ENCODE results near the gene WWOX. TPM values are rescaled to one million over a fixed set of nuclear protein-coding genes. Genes with fewer than 3 reads are reported as not detected.

WWOX gene
- total and polyA plus RNA-seq, 4 experiments from 2014 or later = 10.4 to 23.1 (median 17.5) TPM

DNA sequence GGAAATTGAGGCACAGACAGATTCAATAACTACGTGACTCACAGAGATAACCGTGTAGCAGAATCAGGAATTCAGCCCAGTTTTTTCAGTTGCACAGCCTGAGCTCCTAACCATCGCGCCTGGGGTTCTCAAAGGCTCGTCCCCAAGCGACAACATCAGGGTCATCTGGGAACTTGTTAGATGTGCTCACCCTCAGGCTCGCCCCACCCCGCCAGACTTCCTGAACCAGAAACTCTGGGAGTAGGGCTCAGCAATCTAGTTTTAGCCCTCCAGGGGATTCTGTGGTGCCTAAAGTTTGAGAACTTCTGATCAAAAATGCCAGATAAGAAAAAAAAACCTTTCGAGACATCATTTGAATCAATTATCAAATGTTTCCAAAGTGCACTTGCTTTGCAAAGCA, 559.8 kb downstream of the WWOX start:
- Mint-ChIP-seq H3K36me3 (no peaks in the 10 kb centered on the region), H3K4me3 (no peak overlapping the region), H3K27ac (no peak overlapping the region), H3K4me1 (no peaks in the 10 kb centered on the region), H3K27me3 (peaks cover 0 to 2% of the 10 kb centered on the region in 2 donors), H3K9me3 (no peaks in the 10 kb centered on the region)
- intact Hi-C loops (cut with micrococcal nuclease) = no loop called here
- Histone ChIP-seq H3K4me3 (ENCODE audit: low read length in 2 of 2) (no peak overlapping the region), H3K9me3 (ENCODE audit: control insufficient read depth in 1 of 2, low read length in 2 of 2) (no peaks in the 10 kb centered on the region), H3K36me3 (ENCODE audit: insufficient read depth, low read length) (no peaks in the 10 kb centered on the region), H3K4me1 (ENCODE audit: insufficient read depth, low read length) (no peaks in the 10 kb centered on the region), H3K27ac (ENCODE audit: low read depth, low read length) (no peak overlapping the region), H3K27me3 (ENCODE audit: insufficient read depth, low read length) (no peaks in the 10 kb centered on the region)
- DNase-seq = no peak
- ChIA-PET POLR2A (ENCODE audit: partially characterized antibody) (no interaction called here), CTCF (ENCODE audit: partially characterized antibody) (no interaction called here)

DNA sequence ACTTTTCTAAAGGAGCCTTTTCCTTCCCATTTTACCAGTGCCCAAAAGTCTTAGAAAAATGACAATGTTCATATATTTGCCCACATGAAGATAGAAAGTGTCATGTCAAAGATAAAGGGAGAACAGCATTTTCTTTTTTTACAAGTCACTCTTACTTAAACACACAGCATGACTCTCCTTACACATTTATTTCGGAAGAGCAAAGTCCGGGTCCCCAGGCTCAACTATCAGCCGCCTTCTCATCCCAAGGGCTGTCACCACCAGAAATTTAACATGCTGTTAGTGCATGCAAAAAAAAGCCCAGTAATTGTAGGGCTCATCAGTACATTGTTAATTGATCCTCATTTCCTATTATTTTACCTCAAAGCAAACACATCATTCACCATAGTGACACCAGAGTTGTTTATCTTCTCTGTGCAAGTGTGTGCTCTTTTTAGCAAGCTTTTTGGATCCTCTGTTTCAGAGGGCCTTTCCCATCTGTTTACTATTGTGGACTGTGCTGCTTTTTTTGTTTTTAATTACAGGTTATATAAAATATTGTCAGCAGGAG, 560.3 kb downstream of the WWOX start:
- H3K4me1 ChIP-seq (ENCODE audit: insufficient read depth, low read length) = no peaks in the 10 kb centered on the region
- DNase-seq = no peak
- no peak overlapping the region for H3K27ac ChIP-seq (ENCODE audit: low read depth, low read length)
- ChIA-PET CTCF (ENCODE audit: partially characterized antibody) (no interaction called here), POLR2A (ENCODE audit: partially characterized antibody) (no interaction called here)
- H3K4me3 ChIP-seq (ENCODE audit: low read length in 2 of 2) = no peak overlapping the region
- intact Hi-C loops (cut with micrococcal nuclease) = no loop called here
- H3K36me3 ChIP-seq (ENCODE audit: insufficient read depth, low read length) = no peaks in the 10 kb centered on the region
- H3K9me3 Mint-ChIP-seq = no peaks in the 10 kb centered on the region
- H3K4me1 Mint-ChIP-seq = no peaks in the 10 kb centered on the region
- H3K9me3 ChIP-seq (ENCODE audit: control insufficient read depth in 1 of 2, low read length in 2 of 2) = no peaks in the 10 kb centered on the region
- H3K27me3 ChIP-seq (ENCODE audit: insufficient read depth, low read length) = no peaks in the 10 kb centered on the region
- H3K36me3 Mint-ChIP-seq = no peaks in the 10 kb centered on the region
- H3K4me3 Mint-ChIP-seq = no peak overlapping the region
- peaks cover 0 to 2% of the 10 kb centered on the region in 2 donors for H3K27me3 Mint-ChIP-seq
- H3K27ac Mint-ChIP-seq = no peak overlapping the region

DNA sequence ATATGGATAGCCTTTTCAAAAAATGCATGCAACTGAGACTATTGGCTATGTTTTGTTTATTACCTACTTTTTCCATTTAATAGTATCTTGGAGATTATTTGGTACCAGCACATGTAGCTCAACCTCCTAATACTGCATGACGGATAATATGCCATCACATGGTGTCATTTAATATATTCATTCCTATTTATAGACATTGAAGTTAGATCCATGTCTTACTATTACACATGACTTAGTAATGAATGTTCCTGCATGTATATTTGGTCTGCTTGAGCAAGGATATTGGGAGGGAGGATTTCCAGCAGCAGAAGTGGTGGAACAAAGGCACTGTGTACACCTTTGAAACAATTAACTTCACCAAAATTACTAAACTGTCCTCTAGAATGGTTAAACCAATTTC, 561.3 kb downstream of the WWOX start:
- H3K4me1 Mint-ChIP-seq = no peaks in the 10 kb centered on the region
- intact Hi-C loops (cut with micrococcal nuclease) = no loop called here
- Histone ChIP-seq H3K27ac (ENCODE audit: low read depth, low read length) (no peak overlapping the region), H3K27me3 (ENCODE audit: insufficient read depth, low read length) (no peaks in the 10 kb centered on the region), H3K4me1 (ENCODE audit: insufficient read depth, low read length) (no peaks in the 10 kb centered on the region), H3K9me3 (ENCODE audit: control insufficient read depth in 1 of 2, low read length in 2 of 2) (no peaks in the 10 kb centered on the region), H3K4me3 (ENCODE audit: low read length in 2 of 2) (no peak overlapping the region), H3K36me3 (ENCODE audit: insufficient read depth, low read length) (no peaks in the 10 kb centered on the region)
- H3K27ac Mint-ChIP-seq = no peak overlapping the region
- H3K27me3 Mint-ChIP-seq = peaks cover 0 to 2% of the 10 kb centered on the region in 2 donors
- POLR2A ChIA-PET (ENCODE audit: partially characterized antibody) = no interaction called here
- no peaks in the 10 kb centered on the region for H3K9me3 Mint-ChIP-seq
- H3K4me3 Mint-ChIP-seq = no peak overlapping the region
- no peaks in the 10 kb centered on the region for H3K36me3 Mint-ChIP-seq
- CTCF ChIA-PET (ENCODE audit: partially characterized antibody) = no interaction called here
- no peak for DNase-seq

DNA sequence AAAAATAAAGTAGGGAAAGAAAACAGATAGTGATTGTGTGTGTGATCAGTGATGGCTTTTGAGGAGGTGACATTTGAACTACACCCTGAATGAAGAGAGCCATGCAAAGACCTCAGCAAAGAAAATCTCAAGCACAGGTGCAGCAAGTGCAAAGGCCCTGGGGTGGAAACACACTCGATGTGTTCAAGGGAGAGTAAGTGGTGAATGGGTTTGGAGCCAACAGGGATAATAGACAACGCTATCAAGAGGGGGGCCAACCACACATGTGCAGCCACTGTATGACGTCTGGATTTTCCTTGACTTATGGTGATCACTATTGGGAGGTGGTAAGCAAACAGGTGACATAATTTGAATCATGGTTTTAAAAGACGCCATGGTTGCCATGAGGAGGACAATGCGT, 564.2 kb downstream of the WWOX start:
- Mint-ChIP-seq H3K27me3 (peaks cover 0 to 2% of the 10 kb centered on the region in 2 donors), H3K27ac (no peak overlapping the region)
- intact Hi-C loops (cut with micrococcal nuclease) = no loop called here

DNA sequence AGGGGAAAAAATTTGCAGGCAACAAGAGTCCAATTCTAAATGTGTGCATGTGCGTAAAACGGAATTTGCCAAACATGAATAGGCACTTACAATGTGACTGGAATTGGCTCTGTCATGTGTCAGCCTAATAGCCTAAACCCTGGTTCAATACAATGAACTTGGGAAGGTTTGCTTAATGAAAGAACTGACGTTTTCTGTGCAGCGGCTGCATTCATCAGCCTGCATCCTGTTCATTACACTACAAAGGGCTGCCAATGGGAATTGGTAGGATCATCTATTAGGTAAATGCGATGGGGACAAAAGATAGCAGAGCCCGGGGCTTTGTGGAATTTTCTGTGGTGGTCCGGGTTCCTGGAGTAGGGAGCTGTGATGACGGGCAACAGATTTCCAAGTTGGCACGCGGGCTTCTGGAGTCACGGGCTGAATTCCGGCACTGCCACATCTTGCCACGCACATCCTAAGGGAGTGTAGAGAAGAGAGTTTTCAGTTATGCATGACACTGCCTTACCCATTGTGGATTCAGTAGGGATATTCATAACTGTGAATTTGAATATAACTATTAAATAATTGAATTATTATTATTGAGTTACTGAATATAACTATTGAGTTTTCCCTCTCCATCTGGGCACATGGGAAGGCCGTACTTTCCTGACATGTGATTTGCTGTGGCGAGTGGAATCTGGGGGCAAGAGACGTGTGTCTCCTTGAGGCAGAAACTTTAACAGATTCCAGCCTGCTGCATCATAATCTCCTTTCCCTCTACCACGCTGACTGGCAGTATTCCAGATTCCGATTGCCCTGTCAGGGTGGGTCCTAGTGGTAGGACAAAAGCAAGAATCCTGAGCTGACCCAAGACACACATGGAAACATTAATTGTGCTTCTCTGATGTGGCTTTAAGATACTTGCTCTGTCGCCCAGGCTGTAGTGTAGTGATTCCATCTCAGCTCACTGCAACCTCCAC, 565.6 kb downstream of the WWOX start:
- Mint-ChIP-seq H3K36me3 (no peaks in the 10 kb centered on the region), H3K4me1 (no peaks in the 10 kb centered on the region), H3K27ac (no peak overlapping the region), H3K4me3 (no peak overlapping the region), H3K27me3 (peaks cover 0 to 2% of the 10 kb centered on the region in 2 donors), H3K9me3 (no peaks in the 10 kb centered on the region)
- Histone ChIP-seq H3K27me3 (ENCODE audit: insufficient read depth, low read length) (no peaks in the 10 kb centered on the region), H3K4me3 (ENCODE audit: low read length in 2 of 2) (no peak overlapping the region), H3K4me1 (ENCODE audit: insufficient read depth, low read length) (no peaks in the 10 kb centered on the region), H3K9me3 (ENCODE audit: control insufficient read depth in 1 of 2, low read length in 2 of 2) (no peaks in the 10 kb centered on the region), H3K27ac (ENCODE audit: low read depth, low read length) (no peak overlapping the region), H3K36me3 (ENCODE audit: insufficient read depth, low read length) (no peaks in the 10 kb centered on the region)
- POLR2A ChIA-PET (ENCODE audit: partially characterized antibody) = no interaction called here
- DNase-seq = no peak
- CTCF ChIA-PET (ENCODE audit: partially characterized antibody) = no interaction called here
- intact Hi-C loops (cut with micrococcal nuclease) = no loop called here

More for the DNA sequence above, 564.2 kb downstream of the WWOX start:
- Mint-ChIP-seq H3K4me1 (no peaks in the 10 kb centered on the region), H3K36me3 (no peaks in the 10 kb centered on the region), H3K4me3 (no peak overlapping the region), H3K9me3 (no peaks in the 10 kb centered on the region)
- Histone ChIP-seq H3K4me1 (ENCODE audit: insufficient read depth, low read length) (no peaks in the 10 kb centered on the region), H3K27me3 (ENCODE audit: insufficient read depth, low read length) (no peaks in the 10 kb centered on the region), H3K36me3 (ENCODE audit: insufficient read depth, low read length) (no peaks in the 10 kb centered on the region), H3K9me3 (ENCODE audit: control insufficient read depth in 1 of 2, low read length in 2 of 2) (no peaks in the 10 kb centered on the region), H3K27ac (ENCODE audit: low read depth, low read length) (no peak overlapping the region), H3K4me3 (ENCODE audit: low read length in 2 of 2) (no peak overlapping the region)
- DNase-seq = no peak
- ChIA-PET POLR2A (ENCODE audit: partially characterized antibody) (no interaction called here), CTCF (ENCODE audit: partially characterized antibody) (no interaction called here)

DNA sequence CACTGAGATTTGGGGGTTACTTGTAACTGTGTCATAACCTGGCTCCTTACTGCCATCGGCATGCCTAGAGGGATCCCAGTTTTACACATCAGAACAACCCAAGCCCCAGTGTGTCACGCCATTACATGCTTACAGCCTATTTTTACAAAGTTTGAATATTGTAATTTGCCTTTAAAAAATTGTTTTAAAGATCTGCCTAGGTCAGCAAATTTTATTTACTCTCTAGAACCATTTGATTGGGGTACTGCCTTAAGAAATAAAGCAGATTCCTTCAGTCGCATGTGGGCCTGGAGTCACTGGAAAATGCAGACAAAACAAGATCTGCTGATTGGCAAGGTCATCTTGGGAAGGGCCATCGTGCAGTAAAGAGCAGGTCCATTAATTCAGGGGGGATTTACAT, 566.9 kb downstream of the WWOX start:
- Mint-ChIP-seq H3K36me3 (no peaks in the 10 kb centered on the region), H3K4me1 (no peaks in the 10 kb centered on the region), H3K27me3 (peaks cover 0 to 2% of the 10 kb centered on the region in 2 donors), H3K9me3 (no peaks in the 10 kb centered on the region), H3K4me3 (no peak overlapping the region), H3K27ac (no peak overlapping the region)
- intact Hi-C loops (cut with micrococcal nuclease) = no loop called here
- no peaks in the 10 kb centered on the region for H3K4me1 ChIP-seq (ENCODE audit: insufficient read depth, low read length)
- POLR2A ChIA-PET (ENCODE audit: partially characterized antibody) = no interaction called here
- H3K27ac ChIP-seq (ENCODE audit: low read depth, low read length) = no peak overlapping the region
- H3K9me3 ChIP-seq (ENCODE audit: control insufficient read depth in 1 of 2, low read length in 2 of 2) = no peaks in the 10 kb centered on the region
- H3K4me3 ChIP-seq (ENCODE audit: low read length in 2 of 2) = no peak overlapping the region
- no peak for DNase-seq
- no peaks in the 10 kb centered on the region for H3K36me3 ChIP-seq (ENCODE audit: insufficient read depth, low read length)
- H3K27me3 ChIP-seq (ENCODE audit: insufficient read depth, low read length) = no peaks in the 10 kb centered on the region
- CTCF ChIA-PET (ENCODE audit: partially characterized antibody) = no interaction called here

DNA sequence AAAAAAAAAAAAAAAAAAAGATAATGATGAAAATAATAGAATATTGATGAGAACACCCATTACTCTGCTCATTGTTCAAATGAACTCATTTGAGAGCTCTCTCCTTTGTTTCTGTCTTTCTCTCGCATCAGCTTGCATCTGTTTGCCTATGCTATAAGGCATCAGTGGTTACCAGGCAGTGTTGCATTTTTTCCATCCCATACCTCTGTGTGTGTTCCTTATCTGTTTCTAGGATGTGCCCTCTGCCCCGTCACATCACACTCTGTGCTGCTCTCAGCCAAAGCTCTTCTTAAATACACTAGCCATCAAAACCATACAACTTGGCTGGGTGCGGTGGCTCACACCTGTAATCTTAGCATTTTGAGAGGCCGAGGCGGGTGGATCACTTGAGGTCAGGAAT, 568.2 kb downstream of the WWOX start:
- Histone ChIP-seq H3K36me3 (ENCODE audit: insufficient read depth, low read length) (no peaks in the 10 kb centered on the region), H3K4me1 (ENCODE audit: insufficient read depth, low read length) (no peaks in the 10 kb centered on the region), H3K27me3 (ENCODE audit: insufficient read depth, low read length) (no peaks in the 10 kb centered on the region), H3K4me3 (ENCODE audit: low read length in 2 of 2) (no peak overlapping the region), H3K9me3 (ENCODE audit: control insufficient read depth in 1 of 2, low read length in 2 of 2) (no peaks in the 10 kb centered on the region), H3K27ac (ENCODE audit: low read depth, low read length) (no peak overlapping the region)
- DNase-seq = no peak
- H3K27me3 Mint-ChIP-seq = peaks cover 0 to 2% of the 10 kb centered on the region in 2 donors
- no peak overlapping the region for H3K27ac Mint-ChIP-seq
- intact Hi-C loops (cut with micrococcal nuclease) = no loop called here
- no peaks in the 10 kb centered on the region for H3K4me1 Mint-ChIP-seq
- no peak overlapping the region for H3K4me3 Mint-ChIP-seq
- ChIA-PET CTCF (ENCODE audit: partially characterized antibody) (interaction anchor here (0.7 kb wide), 1 partner anchor 446 kb away, joined by 3 read pairs; no protein-coding TSS in a partner anchor), POLR2A (ENCODE audit: partially characterized antibody) (no interaction called here)
- H3K9me3 Mint-ChIP-seq = no peaks in the 10 kb centered on the region
- no peaks in the 10 kb centered on the region for H3K36me3 Mint-ChIP-seq
